ENCODE results near the gene RDH12.

DNA sequence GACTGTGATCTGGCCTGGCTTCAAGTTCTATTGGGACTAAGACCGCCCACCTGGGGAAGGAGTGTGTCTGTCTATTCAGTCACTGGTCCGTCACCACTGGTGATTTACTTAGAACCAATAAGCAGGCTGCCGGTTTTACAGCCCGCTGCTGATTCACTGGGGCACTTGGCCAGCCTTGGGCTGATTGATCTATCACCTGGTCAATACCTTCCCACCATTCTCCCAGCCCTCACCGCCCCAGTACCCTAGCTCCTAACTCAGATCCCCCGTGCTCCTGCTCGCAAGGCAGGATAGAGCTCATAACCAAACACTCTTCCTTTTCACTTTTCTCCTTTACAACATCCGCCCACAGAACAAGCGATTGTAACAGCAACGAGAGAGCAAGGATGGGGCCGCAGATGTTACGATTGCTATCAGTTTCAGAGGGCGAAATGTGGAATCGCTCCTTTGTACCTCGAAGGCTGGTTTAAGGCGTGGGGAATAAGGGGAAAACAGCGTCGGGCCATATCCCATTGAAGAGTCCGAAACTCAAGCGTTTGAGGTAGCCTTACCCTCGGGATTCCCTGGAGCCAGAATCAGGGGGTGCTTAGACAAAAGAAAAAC is 6.8 kb upstream of the RDH12 start:
- TF ChIP-seq, protein P1, sequence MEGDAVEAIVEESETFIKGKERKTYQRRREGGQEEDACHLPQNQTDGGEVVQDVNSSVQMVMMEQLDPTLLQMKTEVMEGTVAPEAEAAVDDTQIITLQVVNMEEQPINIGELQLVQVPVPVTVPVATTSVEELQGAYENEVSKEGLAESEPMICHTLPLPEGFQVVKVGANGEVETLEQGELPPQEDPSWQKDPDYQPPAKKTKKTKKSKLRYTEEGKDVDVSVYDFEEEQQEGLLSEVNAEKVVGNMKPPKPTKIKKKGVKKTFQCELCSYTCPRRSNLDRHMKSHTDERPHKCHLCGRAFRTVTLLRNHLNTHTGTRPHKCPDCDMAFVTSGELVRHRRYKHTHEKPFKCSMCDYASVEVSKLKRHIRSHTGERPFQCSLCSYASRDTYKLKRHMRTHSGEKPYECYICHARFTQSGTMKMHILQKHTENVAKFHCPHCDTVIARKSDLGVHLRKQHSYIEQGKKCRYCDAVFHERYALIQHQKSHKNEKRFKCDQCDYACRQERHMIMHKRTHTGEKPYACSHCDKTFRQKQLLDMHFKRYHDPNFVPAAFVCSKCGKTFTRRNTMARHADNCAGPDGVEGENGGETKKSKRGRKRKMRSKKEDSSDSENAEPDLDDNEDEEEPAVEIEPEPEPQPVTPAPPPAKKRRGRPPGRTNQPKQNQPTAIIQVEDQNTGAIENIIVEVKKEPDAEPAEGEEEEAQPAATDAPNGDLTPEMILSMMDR (conservative IDR thresholded peaks at IDR 0.05): no peak
- TF ChIP-seq ZFX (IDR thresholded peaks at IDR 0.05): no peak
